Thyroid gland (tissue), 4 donors: ENCODE data around the gene DDX21. TPM values are rescaled to one million over a fixed set of nuclear protein-coding genes. Genes with fewer than 3 reads are reported as not detected.

Experiments
- DNase-seq, 2 donors: peaks; one replicate each; pipeline ENCODE4 v3.0.0-alpha.2; 2019
- H3K27ac ChIP-seq, 3 donors: fragments of 200-600 bp; sonication (generic); 1 replicate in 2 of 3; 2 replicates in 1 of 3; pipeline ENCODE4 v1.5.1; 2016 to 2019; ENCODE audit warnings: mild to moderate bottlenecking in 1 of 3, moderate library complexity in 1 of 3
- H3K27me3 ChIP-seq: fragments of 200-600 bp; sonication (generic); one replicate; pipeline ENCODE4 v1.5.1; 2019
- H3K36me3 ChIP-seq, 2 donors: fragments of 200-600 bp; sonication (generic); one replicate each; pipeline ENCODE4 v1.5.1; 2016 to 2019
- H3K4me1 ChIP-seq, 2 donors: fragments of 200-600 bp; sonication (generic); one replicate each; pipeline ENCODE4 v1.5.1; 2017 to 2019
- H3K4me3 ChIP-seq, 3 donors: fragments of 200-600 bp; sonication (generic); replicated peaks in 1 of 3; 1 replicate in 2 of 3; 2 replicates in 1 of 3; pipeline ENCODE4 v1.5.1; 2016; ENCODE audit warnings: mild to moderate bottlenecking in 1 of 3
- H3K9me3 ChIP-seq: fragments of 200-600 bp; sonication (generic); one replicate; pipeline ENCODE4 v1.5.1; 2017
- POLR2A ChIP-seq, 2 donors: fragments of 450-650 bp; IDR thresholded peaks; one replicate each; pipeline ENCODE4 v1.6.1; 2017; ENCODE audit warnings: antibody characterized with exemption in 2 of 2, mild to moderate bottlenecking in 2 of 2, moderate library complexity in 1 of 2
- WGBS, 2 donors: methylation state at CpG; one replicate each; pipeline ENCODE4 v1.1.5; 2017; 5-methylcytosine and 5-hydroxymethylcytosine counted together
- intact Hi-C: fragments of 100-400 bp; cut with DNase I; formaldehyde crosslinking; loops from one replicate; pipeline ENCODE4 v1.15.1; 2023
- total RNA-seq, 4 donors: library from RNA; depleted of rRNA; stranded (reverse); fragments of >200 nt; gene quantifications; one replicate each; pipeline ENCODE4 v1.2.3, GENCODE V29; 2016
- TF ChIP-seq, protein P1 (sequence below), 6 experiments: fragments of 200-600 bp in 3 of 6; fragments of 450-650 bp in 3 of 6; sonication (generic) in 3 of 6; IDR thresholded peaks; one replicate each; pipeline ENCODE4 v1.5.1; 2016 to 2019; ENCODE audit warnings: antibody characterized with exemption in 6 of 6, mild to moderate bottlenecking in 2 of 6, inconsistent platforms in 1 of 6, moderate library complexity in 1 of 6

The DDX21 gene
- total RNA-seq, 4 donors from 2014 or later: 30.9 to 56.1 (median 38.1) TPM

DNA sequence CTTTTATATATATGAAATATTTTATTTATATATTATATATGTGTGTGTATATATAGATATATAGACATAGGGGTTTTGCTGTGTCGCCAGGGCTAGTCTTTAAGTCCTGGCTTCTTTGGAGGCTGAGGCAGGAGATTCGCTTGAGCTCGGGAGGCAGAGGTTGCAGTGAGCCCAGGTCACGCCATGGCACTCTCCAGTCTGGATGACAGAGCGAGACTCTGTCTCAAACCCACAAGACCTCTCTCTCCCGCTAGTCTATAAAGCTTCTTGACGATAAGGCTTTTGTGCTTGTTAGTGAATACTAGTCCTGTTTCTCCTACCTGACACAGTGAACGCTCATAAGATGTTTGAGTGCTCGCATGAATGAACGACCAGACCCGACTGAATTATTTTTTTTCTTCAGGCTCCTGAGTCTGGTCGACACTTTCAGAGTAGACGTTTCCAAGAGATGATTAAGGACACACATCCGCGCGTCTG is 577 bp upstream of the DDX21 start:
- Histone ChIP-seq H3K4me1 (peaks cover 0 to 20% of the 10 kb centered on the region in 2 donors), H3K27ac (peak overlapping the region; percentile 24 to 78 (median 45)), H3K27me3 (no peaks in the 10 kb centered on the region), H3K9me3 (no peaks in the 10 kb centered on the region), H3K36me3 (peaks cover 0 to 3% of the 10 kb centered on the region in 2 donors), H3K4me3 (peak overlapping the region; percentile 38 to 79 (median 71))
- TF ChIP-seq, protein P1, sequence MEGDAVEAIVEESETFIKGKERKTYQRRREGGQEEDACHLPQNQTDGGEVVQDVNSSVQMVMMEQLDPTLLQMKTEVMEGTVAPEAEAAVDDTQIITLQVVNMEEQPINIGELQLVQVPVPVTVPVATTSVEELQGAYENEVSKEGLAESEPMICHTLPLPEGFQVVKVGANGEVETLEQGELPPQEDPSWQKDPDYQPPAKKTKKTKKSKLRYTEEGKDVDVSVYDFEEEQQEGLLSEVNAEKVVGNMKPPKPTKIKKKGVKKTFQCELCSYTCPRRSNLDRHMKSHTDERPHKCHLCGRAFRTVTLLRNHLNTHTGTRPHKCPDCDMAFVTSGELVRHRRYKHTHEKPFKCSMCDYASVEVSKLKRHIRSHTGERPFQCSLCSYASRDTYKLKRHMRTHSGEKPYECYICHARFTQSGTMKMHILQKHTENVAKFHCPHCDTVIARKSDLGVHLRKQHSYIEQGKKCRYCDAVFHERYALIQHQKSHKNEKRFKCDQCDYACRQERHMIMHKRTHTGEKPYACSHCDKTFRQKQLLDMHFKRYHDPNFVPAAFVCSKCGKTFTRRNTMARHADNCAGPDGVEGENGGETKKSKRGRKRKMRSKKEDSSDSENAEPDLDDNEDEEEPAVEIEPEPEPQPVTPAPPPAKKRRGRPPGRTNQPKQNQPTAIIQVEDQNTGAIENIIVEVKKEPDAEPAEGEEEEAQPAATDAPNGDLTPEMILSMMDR (IDR thresholded peaks at IDR 0.05): no peak
- TF ChIP-seq POLR2A (IDR thresholded peaks at IDR 0.05): no peak
- intact Hi-C loops: no loop called here
- WGBS, 2 donors: 4% methylated on average over 16 of the region's 16 CpGs
- no peak for DNase-seq

DNA sequence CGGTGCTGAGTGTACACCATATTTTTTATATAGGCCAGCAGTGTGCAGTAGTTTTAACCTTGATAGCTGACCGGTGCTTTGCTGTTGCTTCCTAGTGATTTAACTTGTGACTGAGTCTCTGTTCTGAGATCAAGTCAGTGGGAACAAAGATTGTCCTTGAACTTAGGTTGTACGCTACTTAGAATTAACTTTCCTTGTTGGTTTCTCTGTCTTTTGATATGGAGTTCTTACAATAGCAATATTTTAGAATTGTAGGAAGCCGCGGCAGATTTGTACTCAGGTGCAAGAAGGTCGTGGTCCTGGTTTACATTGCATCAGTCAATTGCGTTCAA is 1.3 kb downstream of the DDX21 start:
- no peak for DNase-seq
- Histone ChIP-seq H3K4me1 (peaks cover 0 to 20% of the 10 kb centered on the region in 2 donors), H3K4me3 (peak overlapping the region in 1 of 3 donors; percentile 71), H3K36me3 (peaks cover 4 to 13% of the 10 kb centered on the region in 2 donors), H3K9me3 (no peaks in the 10 kb centered on the region), H3K27ac (no peak overlapping the region), H3K27me3 (no peaks in the 10 kb centered on the region)
- no peak for TF ChIP-seq POLR2A (IDR thresholded peaks at IDR 0.05)
- TF ChIP-seq, protein P1 (IDR thresholded peaks at IDR 0.05): no peak
- intact Hi-C loops: no loop called here
- 58 to 69% methylated on average over 7 of the region's 7 CpGs for WGBS, 2 donors

- no peak for TF ChIP-seq POLR2A (IDR thresholded peaks at IDR 0.05)
- TF ChIP-seq, protein P1 (IDR thresholded peaks at IDR 0.05): no peak
- Histone ChIP-seq H3K9me3 (no peaks in the 10 kb centered on the region), H3K4me3 (no peak overlapping the region), H3K27me3 (no peaks in the 10 kb centered on the region), H3K27ac (no peak overlapping the region), H3K4me1 (peaks cover 0 to 20% of the 10 kb centered on the region in 2 donors), H3K36me3 (peaks cover 7 to 17% of the 10 kb centered on the region in 2 donors)
- WGBS, 2 donors: 75 to 78% methylated on average over 3 of the region's 3 CpGs
- DNase-seq: no peak
- intact Hi-C loops: no loop called here
These were observed 1.7 kb downstream of the DDX21 start for GRCh38 chr10:68957654-68958053.

DNA sequence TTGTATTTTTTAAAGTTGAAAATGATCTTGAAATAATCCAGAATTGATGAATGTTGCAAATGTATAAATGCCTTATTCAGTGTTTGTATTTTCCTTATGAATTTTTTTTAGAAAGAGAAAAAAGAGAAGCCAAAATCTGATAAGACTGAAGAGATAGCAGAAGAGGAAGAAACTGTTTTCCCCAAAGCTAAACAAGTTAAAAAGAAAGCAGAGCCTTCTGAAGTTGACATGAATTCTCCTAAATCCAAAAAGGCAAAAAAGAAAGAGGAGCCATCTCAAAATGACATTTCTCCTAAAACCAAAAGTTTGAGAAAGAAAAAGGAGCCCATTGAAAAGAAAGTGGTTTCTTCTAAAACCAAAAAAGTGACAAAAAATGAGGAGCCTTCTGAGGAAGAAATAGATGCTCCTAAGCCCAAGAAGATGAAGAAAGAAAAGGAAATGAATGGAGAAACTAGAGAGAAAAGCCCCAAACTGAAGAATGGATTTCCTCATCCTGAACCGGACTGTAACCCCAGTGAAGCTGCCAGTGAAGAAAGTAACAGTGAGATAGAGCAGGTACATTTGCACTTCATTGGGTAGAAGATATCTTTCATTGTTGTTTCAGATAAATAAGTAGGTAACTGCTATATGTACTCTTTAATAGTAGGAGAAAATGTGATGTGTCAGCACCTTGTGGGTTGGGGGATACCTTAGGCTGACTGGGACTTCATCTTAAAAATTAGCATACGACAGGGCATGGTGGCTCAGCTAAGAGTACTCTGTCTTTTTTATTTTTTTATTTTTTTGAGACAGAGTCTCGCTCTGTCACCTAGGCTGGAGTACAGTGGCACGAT is 3.9 kb downstream of the DDX21 start:
- intact Hi-C loops: no loop called here
- TF ChIP-seq, protein P1 (IDR thresholded peaks at IDR 0.05): no peak
- TF ChIP-seq POLR2A (IDR thresholded peaks at IDR 0.05): no peak
- WGBS, 2 donors: 92 to 95% methylated on average over 4 of the region's 4 CpGs
- Histone ChIP-seq H3K27me3 (no peaks in the 10 kb centered on the region), H3K9me3 (no peaks in the 10 kb centered on the region), H3K36me3 (peaks cover 27 to 37% of the 10 kb centered on the region in 2 donors), H3K4me1 (peaks cover 0 to 20% of the 10 kb centered on the region in 2 donors), H3K27ac (no peak overlapping the region), H3K4me3 (no peak overlapping the region)
- DNase-seq: no peak

GRCh38 chr10:68963151-68963550 is 7.2 kb downstream of the DDX21 start:
- no peak for TF ChIP-seq POLR2A (IDR thresholded peaks at IDR 0.05)
- TF ChIP-seq, protein P1 (IDR thresholded peaks at IDR 0.05): no peak
- peaks cover 55 to 66% of the 10 kb centered on the region in 2 donors for H3K36me3 ChIP-seq

More at GRCh38 chr10:68963151-68963550, 7.2 kb downstream of the DDX21 start:
- Histone ChIP-seq H3K9me3 (no peaks in the 10 kb centered on the region), H3K27me3 (no peaks in the 10 kb centered on the region), H3K4me3 (no peak overlapping the region), H3K4me1 (no peaks in the 10 kb centered on the region), H3K27ac (no peak overlapping the region)
- 94 to 98% methylated on average over 4 of the region's 4 CpGs for WGBS, 2 donors
- intact Hi-C loops: no loop called here
- no peak for DNase-seq
